HG03432 (cell line): ENCODE results near the gene MED22.
"Not testable (repeated sequence)": the region's sequence is repeated elsewhere in the genome, so short reads cannot be mapped to it uniquely, and the experiment has no call there.

Experiments used
- ATAC-seq: cut with Tn5 transposase; IDR thresholded peaks from one replicate; pipeline ENCODE4 v1.9.1; 2021; ENCODE audit warnings: mild to moderate bottlenecking, moderate library complexity; ENCODE audit not compliant: unreplicated experiment

MED22 gene

GRCh38 chr9:133377280-133377679 lies 29.3 kb upstream of the MED22 start:
- ATAC-seq = not testable (repeated sequence)

- ATAC-seq = peak; percentile 85
These were observed 28.1 kb upstream of the MED22 start, which contains the start of the genes STKLD1 and SURF4 for GRCh38 chr9:133375724-133376654. Gene STKLD1, plus strand, starts transcription at chr9:133376366. Its CDS starts 108 bp downstream, at chr9:133376474. Gene SURF4, minus strand, starts transcription at chr9:133376060. Its CDS starts 91 bp downstream, at chr9:133375969.

DNA sequence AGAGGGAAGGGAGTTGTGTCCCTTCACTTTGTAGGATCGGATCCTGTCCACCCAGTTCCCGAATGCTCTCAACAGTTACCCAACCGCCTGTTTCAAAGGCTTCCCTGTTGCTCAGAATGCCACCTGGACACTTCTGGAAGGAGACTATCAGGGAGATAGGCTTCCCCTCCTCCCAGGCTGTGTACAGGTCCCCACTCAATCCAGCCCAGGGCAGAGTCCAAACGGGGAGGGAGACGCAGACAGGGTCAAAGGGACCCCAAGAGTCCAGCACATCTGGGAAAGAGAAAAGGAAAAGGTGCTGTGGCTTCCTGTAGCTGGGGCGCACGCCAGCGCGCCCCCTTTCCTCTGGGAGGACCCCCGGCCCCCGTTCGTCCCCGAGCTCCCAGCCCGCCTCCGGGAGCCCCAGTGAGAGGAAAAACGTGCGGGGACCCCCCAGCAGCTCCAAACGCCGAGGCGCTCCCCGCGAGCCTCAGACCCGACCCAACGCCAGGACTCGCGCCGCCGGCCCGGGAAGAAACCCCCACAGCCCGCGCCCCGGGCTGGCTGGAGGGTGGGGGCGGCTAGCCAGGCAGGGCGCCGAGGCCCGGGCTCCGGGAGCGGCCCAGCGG lies 27.3 kb upstream of the MED22 start:
- ATAC-seq = peak; percentile 7

DNA sequence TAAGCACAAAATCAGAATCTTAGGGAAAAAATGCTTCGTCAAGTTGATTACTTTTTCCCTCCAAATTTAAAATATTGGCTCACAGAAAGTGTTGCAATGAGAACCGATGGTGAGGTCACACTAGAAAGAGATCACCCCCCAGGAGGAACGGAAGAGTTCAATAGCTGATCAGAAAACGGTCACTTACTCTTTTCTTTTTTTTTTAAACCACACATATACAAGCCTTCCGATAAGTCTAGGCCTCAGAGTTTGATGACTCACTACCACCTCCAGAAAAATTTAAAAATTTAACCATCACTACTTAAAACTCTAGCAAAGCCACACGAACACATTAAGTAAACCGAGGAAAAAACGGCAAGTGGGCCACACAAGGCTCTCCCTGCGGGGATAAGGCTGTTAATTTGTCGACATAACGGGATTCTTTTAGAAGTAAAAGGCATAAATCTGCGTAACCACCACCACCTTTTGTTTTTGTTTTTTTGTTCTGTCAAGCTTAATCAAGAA lies 26.7 kb upstream of the MED22 start:
- no peak for ATAC-seq

- no peak for ATAC-seq
These were observed 24.2 kb upstream of the MED22 start for GRCh38 chr9:133372144-133372543.

DNA sequence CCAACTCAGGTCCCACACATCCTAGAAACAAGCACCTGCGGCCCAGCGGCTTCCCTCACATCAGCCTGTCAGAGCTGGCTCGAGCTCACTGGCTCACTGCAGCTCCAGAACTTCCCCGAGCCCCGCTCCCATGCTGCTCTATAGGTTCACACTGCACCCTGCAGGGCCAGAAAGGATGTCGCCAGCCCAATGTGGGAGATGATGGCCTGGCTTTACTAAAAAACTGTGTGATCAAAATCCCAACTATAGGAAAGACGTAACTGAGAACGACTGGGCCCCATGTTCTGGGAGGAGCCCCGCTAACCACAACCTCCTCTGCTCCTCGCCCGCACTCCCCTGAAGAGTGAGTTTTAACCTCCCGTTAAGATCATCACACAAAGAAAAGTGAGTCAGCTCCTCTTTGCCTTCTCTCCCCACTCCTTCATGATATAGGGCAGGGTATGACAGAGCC lies 23.4 kb upstream of the MED22 start:
- no peak for ATAC-seq

- no peak for ATAC-seq
These were observed 22.8 kb upstream of the MED22 start for GRCh38 chr9:133370685-133371084.

DNA sequence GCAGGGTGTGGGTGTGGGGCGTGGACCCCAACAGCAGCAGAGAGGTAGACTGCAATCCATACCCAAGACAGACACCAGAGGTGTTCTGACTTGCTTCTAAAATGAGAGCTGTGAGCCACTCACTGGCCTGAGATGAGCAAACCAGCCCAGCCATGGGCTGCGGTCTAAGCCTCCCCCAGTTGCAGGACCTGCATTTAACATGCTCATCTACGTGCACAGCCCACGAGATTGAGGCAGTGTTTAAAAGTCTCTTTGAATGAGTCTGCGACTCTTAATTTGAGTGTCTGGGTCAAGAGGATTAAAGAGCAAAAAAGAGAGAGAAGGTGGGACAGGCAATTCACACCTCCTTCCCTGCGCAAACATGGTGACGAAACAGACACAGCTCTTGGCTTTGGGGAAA lies 22.0 kb upstream of the MED22 start:
- no peak for ATAC-seq

- ATAC-seq = no peak
These were observed 21.5 kb upstream of the MED22 start for GRCh38 chr9:133369422-133369821.

DNA sequence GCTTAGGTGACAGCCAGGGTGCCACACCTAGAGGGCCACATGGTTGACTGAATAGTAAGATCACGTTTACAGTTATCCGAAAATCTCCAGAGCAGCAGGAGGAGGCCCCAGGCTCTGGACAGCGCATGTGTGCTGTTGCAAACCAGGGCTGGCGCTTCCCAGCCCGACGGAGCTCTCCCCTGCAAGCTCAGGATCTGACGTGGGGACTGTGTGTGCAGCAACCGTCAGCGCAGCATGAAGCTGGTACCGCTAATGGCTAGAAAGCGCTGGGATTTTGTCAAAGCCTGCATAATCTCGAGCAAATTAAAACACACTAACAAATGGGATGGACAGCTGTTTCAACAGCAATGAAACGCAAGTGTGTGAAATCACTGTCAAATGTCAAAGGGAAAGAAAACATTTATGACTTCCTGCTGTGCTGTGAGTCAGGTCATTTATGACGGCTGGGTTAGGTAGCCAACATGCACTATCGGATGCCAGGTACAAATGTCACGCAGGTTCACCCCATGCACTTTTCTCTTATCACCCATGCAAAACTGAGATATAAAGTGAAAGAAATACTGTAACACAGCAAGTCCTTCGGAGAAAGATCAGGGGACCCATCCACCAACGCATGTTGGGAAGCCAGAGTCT lies 20.4 kb upstream of the MED22 start:
- no peak for ATAC-seq

- ATAC-seq = no peak
These were observed 19.8 kb upstream of the MED22 start for GRCh38 chr9:133367778-133368177.

GRCh38 chr9:133367221-133367620 lies 19.3 kb upstream of the MED22 start:
- ATAC-seq = no peak

DNA sequence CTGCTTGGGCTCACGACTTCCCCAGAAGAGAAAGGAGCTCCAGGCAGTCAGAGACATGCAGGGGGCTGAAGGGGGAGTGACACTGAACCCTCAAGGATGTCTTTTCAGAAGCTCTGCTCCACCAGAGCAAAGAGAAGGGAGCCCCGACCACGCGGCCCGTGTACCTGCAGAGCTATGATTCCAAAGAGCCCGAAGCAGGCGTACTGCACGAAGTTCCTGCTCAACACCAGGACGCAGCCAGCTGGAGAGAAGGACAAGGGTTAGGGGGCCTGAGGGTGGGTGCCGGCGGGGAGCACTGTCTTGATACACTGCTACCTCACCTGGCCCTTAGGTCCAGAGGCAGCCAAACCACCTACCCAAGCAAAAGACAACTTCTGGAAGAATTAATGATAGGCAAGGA lies 18.5 kb upstream of the MED22 start:
- ATAC-seq = no peak

DNA sequence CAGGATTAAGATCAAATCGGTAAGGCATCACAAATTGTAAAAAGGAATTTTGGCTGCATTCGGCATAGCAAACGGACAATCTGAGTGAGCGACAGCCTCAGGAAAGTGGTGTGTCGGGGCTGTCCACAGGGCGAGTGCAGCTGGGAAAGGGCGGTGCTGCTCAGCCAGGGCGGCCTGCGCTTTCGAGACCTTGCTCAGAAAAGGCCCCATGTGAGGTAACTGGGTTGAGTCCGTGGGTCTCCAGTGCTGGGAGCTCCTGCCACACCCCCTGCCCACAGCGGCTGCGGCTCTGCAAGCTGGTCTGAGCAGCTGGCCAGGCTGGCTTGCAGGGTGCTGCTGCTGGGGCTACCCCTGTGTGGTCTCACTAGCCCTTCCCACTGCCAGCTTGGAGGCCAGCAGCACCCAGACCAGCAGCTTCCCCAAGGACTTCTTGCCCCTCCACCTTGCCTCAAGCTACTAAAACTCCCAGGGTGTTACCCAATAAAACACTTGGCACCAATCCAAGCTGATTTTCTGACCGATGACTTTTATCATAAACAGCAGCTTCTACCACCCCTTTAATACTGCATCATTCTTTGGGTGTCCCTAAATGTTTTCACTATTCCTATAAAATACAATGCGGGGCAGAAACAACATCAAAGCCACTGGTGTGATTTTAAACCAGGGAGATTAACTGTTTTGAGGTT lies 14.6 kb upstream of the MED22 start:
- ATAC-seq = no peak

GRCh38 chr9:133361507-133362092 lies 13.7 kb upstream of the MED22 start:
- no peak for ATAC-seq

- no peak for ATAC-seq
These were observed 12.8 kb upstream of the MED22 start for GRCh38 chr9:133360400-133361393.

DNA sequence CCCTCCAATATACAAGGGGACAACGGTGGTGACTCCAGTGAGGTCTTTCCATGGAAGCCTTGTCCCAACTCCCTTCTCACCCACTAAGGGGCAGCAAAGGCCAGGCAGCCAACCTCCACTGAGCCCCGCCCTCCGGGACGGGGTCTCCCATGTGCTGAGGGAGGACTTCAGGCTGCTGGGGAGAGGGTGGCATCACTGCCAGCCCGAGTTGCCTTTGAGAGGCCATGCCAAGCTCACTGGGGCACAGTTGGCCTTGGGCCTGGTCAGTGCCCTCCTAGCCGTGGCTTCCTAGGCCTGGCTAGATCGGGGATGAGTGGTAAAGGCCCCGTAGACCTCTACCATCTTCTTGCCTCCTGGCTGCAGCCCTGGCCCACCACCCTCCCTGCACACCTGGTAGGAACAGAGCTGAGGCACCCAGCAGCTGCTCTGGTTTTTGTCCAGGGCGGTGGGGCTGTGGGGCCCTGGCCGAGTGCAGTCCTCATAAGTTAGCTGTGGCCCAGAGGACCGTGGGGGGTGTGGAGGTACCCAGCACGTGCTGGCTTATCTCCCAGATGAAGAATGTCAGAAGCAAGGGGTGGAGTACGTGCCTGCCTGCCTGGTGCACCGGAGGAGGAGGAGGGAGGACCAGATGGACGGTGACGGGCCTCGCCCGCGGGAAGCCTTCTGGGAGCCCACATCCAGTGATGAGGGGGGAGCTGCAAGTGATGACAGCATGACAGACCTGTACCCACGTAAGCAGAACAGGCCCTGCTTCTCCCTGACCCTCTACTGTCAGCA lies 11.7 kb upstream of the MED22 start:
- ATAC-seq = no peak

DNA sequence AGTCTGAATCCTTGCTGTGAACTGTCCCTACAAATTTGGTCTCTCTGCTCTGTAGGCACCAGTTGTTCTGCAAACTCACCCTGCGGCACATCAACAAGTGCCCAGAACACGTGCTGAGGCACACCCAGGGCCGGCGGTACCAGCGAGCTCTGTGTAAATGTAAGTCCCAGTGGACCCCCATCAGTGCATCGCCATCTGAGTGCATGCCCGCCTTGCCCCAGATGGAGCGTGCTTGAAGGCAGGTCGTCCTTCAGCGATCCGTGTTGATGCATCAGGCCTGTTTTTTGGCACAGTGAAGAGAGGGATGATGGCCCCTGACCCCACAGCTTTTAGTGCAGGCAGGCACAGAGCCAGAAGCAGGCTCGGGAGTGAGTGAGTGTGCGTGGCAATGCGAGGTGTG lies 9.7 kb upstream of the MED22 start:
- no peak for ATAC-seq
